Cardiac muscle cell (in vitro differentiated cells and primary cell): Measurements from ENCODE around the gene CAPN10. TPM values are rescaled to one million over a fixed set of nuclear protein-coding genes. Genes with fewer than 3 reads are reported as not detected.

ENCODE experiments used
- DNase-seq, 2 donors: peaks; one replicate each; pipeline versions ENCODE4 v3.0.0 to v3.0.0-alpha.2; 2010 to 2017; ENCODE audit warnings: low read depth in 1 of 2, low spot score in 1 of 2
- H3K27ac ChIP-seq: fragments of 200-600 bp; sonication (generic); 2 replicates; pipeline ENCODE4 v1.5.1; 2016
- H3K27me3 ChIP-seq: fragments of 200-600 bp; sonication (generic); 2 replicates; pipeline ENCODE4 v1.6.0; 2016; ENCODE audit warnings: control low read depth
- H3K36me3 ChIP-seq: fragments of 200-600 bp; sonication (generic); 2 replicates; pipeline ENCODE4 v1.5.1; 2016; ENCODE audit warnings: control low read depth
- H3K4me1 ChIP-seq: fragments of 200-600 bp; sonication (generic); 2 replicates; pipeline ENCODE4 v1.8.1; 2017; ENCODE audit warnings: low read depth, mild to moderate bottlenecking, mixed run types
- H3K4me3 ChIP-seq: fragments of 200-600 bp; sonication (generic); 2 replicates; pipeline ENCODE4 v1.5.1; 2016; ENCODE audit warnings: mild to moderate bottlenecking
- H3K9me3 ChIP-seq: fragments of 200-600 bp; sonication (generic); 2 replicates; pipeline ENCODE4 v1.5.1; 2017; ENCODE audit warnings: low read depth, mild to moderate bottlenecking, control low read depth
- polyA plus RNA-seq: library from polyadenylated mRNA; unstranded; fragments of >200 nt; fragmentation: Nextera tagmentation; extraction: Ambion mirVana; gene quantifications from 2 replicates; pipeline ENCODE4 v1.2.1, GENCODE V29; 2016
- total RNA-seq: library from RNA; depleted of rRNA; stranded (reverse); fragments of >200 nt; gene quantifications from 2 replicates; pipeline ENCODE4 v1.2.3, GENCODE V29; 2016
- TF ChIP-seq, protein P1 (sequence below): IDR thresholded peaks from 2 replicates; pipeline ENCODE4 v1.5.1; 2012; ENCODE audit warnings: low read depth, mild to moderate bottlenecking, low read length

The CAPN10 gene
- total and polyA plus RNA-seq, 2 experiments from 2014 or later: 60.8 to 62.8 TPM

DNA sequence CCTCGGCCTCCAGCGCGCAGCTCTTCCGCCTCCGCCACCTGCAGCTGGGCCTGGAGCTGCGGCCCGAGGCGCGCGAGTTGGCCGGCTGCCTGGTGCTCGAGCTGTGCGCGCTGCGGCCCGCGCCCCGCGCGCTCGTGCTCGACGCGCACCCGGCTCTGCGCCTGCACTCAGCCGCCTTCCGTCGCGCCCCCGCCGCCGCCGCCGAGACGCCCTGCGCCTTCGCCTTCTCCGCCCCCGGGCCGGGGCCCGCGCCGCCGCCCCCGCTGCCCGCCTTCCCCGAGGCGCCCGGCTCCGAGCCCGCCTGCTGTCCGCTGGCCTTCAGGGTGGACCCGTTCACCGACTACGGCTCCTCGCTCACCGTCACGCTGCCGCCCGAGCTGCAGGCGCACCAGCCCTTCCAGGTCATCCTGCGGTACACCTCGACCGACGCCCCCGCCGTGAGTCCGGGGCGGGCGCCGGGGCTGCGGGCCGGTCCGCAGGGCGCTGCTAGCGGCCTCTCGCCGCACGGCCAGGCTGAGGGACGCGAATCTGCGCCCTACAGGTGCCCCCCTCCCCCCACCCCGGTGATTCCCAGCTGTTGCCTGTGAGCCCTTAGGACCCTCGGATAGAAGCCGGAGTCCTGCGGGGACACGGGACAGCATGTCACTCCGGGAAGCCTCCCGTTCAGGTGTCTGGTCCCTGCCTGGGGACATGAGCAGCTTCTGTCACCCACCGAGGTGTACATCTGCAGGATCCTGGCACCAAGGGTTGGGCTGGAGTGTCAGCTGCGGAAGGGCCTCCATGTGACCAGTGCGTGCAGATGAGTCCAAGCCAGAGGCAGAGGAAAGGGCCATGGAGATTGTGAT is 17.6 kb upstream of the CAPN10 start:
- no peak overlapping the region for H3K27ac ChIP-seq
- H3K27me3 ChIP-seq: no peaks in the 10 kb centered on the region
- peak; percentile 67 for DNase-seq
- peaks cover 20% of the 10 kb centered on the region for H3K4me1 ChIP-seq
- H3K36me3 ChIP-seq: no peaks in the 10 kb centered on the region
- peak overlapping the region; percentile 56 for H3K4me3 ChIP-seq
- H3K9me3 ChIP-seq: no peaks in the 10 kb centered on the region
- TF ChIP-seq, protein P1, sequence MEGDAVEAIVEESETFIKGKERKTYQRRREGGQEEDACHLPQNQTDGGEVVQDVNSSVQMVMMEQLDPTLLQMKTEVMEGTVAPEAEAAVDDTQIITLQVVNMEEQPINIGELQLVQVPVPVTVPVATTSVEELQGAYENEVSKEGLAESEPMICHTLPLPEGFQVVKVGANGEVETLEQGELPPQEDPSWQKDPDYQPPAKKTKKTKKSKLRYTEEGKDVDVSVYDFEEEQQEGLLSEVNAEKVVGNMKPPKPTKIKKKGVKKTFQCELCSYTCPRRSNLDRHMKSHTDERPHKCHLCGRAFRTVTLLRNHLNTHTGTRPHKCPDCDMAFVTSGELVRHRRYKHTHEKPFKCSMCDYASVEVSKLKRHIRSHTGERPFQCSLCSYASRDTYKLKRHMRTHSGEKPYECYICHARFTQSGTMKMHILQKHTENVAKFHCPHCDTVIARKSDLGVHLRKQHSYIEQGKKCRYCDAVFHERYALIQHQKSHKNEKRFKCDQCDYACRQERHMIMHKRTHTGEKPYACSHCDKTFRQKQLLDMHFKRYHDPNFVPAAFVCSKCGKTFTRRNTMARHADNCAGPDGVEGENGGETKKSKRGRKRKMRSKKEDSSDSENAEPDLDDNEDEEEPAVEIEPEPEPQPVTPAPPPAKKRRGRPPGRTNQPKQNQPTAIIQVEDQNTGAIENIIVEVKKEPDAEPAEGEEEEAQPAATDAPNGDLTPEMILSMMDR: no peak

DNA sequence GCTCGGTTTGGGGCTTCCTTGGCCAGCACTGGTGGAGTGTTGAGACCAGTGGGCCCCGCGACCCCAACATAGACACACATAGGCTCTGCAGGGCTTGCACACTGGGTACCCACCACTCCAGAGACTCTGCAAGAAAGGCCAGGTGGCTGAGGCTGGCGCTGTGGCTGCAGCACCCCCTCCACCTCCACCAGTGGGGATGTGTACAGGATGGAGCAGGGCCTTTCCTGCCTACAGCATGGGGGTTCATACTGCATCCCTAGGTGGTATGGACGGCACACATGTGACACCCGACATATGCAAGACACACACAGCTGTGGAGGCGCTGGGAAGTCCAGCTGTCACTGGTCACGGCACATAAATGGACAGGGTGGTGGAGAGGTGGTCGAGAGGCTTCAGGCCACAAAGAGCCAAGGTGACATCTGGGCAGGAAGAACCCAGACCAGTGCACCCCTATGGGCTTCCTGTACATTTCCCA is 17.0 kb upstream of the CAPN10 start:
- peak overlapping the region; percentile 56 for H3K4me3 ChIP-seq
- H3K4me1 ChIP-seq: peaks cover 20% of the 10 kb centered on the region
- no peaks in the 10 kb centered on the region for H3K36me3 ChIP-seq
- TF ChIP-seq, protein P1: no peak
- no peaks in the 10 kb centered on the region for H3K9me3 ChIP-seq
- H3K27ac ChIP-seq: no peak overlapping the region
- no peaks in the 10 kb centered on the region for H3K27me3 ChIP-seq
- DNase-seq: no peak

DNA sequence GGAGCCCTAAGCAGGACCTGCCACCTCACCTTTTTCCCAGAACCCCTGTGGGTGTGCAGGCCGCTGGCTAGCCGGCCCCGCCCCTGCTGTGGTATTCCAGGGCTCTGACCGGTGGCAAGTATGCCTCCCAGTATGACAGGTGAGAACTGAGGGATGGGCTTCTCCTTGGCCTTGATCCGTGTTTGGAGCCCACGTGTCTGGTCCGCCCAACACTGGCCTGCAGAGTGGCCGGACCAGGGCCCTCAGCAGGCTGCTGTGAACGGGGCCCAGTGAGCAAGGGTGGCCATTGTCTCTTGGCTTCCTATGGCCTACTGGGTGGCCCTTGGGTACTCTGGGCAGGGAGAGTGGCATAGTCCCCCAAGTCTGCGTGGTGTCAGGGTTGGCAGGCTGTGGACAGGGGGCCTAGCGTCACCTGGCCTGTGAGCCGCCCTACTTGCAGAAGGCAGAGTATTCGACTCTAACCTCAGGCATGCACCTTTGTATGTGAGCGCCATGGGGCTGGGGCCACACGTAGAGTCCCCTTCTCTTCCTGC is 16.5 kb upstream of the CAPN10 start:
- TF ChIP-seq, protein P1: no peak
- Histone ChIP-seq H3K9me3 (no peaks in the 10 kb centered on the region), H3K27ac (no peak overlapping the region), H3K4me3 (no peak overlapping the region), H3K4me1 (peaks cover 20% of the 10 kb centered on the region), H3K27me3 (no peaks in the 10 kb centered on the region), H3K36me3 (peaks cover 3% of the 10 kb centered on the region)
- DNase-seq: no peak

DNA sequence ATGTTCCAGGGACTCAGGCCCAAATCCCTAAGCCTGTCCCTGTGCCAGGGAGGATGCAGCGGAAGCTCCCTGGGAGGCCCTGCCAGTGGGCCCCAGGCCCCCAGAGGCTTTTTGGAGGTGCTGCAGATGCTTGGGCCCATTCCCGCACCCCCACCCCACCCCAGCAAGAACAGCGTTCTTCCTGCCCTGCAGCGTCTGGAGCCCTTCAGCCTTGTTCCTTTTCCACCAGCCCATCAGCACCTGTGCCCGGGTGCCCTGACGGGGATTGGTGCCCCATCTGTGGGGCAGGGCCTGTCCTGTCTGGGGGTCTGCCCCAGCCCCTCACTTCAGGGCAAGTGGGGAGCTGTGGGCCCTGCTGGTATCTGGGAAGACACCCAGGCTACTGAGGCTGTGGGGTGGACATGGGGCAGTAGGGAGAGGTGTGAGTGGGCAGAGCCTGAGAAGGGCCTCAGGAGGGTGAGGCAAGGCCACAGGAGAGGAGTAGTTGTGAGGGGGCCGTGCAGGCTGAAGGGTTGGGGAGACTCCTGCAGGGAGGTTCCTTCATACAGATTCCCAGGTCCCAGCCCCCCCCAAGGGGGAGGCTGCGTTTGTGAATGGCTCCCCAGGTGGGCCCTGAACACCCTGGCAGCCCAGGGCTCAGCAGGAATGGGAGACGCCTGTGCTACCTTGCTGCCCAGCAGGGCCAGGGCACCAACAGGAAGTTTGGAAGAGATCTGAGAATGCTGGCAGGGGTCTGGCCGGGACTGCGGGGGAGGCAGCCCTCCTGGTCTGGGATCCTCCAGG is 15.8 kb upstream of the CAPN10 start:
- Histone ChIP-seq H3K4me3 (no peak overlapping the region), H3K27me3 (no peaks in the 10 kb centered on the region), H3K27ac (no peak overlapping the region), H3K36me3 (peaks cover 3% of the 10 kb centered on the region), H3K4me1 (peaks cover 17% of the 10 kb centered on the region), H3K9me3 (no peaks in the 10 kb centered on the region)
- TF ChIP-seq, protein P1: no peak
- DNase-seq: no peak

DNA sequence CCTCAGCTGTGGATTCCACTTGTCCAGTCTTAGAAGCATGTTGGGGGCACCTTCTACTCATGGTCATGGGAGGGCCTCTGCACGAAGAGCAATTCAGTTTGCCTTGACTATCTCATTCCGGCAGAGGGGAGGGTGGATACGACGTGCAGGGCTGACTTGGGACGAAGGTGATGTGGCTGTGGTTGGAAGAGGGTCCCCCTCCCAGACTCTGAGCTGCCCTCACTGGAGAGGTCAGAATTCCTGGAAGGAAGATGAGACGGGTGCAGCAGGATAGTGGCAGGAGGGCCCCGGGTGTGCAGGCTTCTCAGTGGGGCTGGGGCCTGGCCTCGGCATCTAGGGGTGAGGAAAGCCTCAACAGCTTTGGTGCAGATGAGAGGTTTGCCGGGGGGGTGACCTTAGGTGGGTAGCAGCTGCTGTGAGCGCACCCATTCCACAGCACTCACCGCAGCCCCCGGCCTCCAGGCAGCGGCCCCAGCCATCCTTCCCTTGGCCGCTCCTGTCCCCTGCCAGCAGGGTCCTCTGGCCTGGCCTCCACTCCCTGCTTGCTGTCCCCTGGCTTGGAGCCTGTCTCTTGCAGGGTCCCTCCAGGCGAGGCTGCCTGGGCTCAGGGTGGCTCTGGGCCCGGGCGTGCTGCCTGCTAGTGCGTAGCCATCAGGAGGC is 15.1 kb upstream of the CAPN10 start:
- Histone ChIP-seq H3K27ac (no peak overlapping the region), H3K36me3 (peaks cover 3% of the 10 kb centered on the region), H3K9me3 (no peaks in the 10 kb centered on the region), H3K4me1 (peaks cover 11% of the 10 kb centered on the region), H3K4me3 (no peak overlapping the region), H3K27me3 (no peaks in the 10 kb centered on the region)
- no peak for DNase-seq
- TF ChIP-seq, protein P1: no peak
